HG03066 (cell line): ENCODE data around the gene SFMBT2.
"Not testable (repeated sequence)": the region's sequence is repeated elsewhere in the genome, so short reads cannot be mapped to it uniquely, and the experiment has no call there.

ENCODE experiments used
- ATAC-seq: cut with Tn5 transposase; IDR thresholded peaks from one replicate; pipeline ENCODE4 v1.9.1; 2021; ENCODE audit warnings: low read depth; ENCODE audit not compliant: unreplicated experiment

The SFMBT2 gene

GRCh38 chr10:7333961-7334641 is 76.7 kb downstream of the SFMBT2 start:
- no peak for ATAC-seq

- no peak for ATAC-seq
Observed at GRCh38 chr10:7329219-7329618, 81.6 kb downstream of the SFMBT2 start.

- ATAC-seq, result no peak
Observed at GRCh38 chr10:7327885-7328284, 82.9 kb downstream of the SFMBT2 start.

DNA sequence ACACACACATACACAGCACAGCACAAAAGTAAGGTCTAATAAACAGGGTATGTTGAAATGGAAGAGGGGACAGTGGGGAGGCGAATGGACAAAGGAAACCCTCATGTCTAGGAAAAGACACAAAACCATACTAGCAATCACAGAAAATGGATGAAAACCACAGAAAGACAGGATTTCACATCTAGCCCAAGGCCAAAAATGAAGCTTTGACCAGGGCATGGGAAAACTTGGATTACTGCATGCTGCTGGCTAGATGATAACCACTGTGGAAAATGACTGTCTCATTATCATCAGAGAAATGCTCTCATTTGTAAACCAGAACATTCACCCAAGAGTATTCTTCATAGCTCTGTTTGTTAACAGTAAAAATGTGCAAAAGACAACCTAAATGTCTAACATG is 88.2 kb downstream of the SFMBT2 start:
- no peak for ATAC-seq

DNA sequence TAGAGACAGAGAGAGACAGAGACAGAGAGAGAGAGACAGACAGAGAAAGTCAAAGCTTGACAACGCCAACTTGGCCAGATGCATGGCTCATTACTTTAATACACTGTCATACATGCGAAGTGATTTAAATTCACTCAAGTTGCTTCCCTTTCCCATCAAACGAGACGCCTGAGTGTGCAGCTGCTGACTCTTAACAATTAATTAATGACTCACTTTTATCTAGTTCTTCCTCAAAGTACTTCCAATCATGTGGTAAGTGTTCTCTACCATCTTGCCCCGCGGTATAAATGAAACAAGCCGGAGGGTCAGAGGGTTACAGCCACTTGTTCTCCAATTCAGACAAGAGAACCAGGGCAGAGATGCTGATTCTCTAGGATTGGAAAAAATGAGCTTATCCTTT is 90.8 kb downstream of the SFMBT2 start:
- ATAC-seq, result no peak

DNA sequence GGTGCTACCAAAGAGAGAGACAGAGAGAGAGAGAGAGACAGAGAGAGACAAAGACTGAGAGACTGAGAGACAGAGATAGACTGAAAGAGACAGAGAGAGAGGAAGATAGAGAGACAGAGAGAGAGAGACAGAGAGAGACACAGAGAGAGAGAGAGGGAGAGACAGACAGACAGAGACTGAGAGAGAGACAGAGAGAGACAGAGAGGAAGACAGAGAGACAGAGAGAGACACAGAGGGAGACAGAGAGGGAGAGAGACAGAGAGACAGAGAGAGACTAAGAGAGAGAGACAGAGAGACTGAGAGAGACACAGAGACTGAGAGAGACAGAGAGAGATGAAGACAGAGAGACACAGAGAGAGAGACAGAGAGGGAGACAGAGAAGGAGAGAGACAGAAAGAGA is 91.2 kb downstream of the SFMBT2 start:
- no peak for ATAC-seq

DNA sequence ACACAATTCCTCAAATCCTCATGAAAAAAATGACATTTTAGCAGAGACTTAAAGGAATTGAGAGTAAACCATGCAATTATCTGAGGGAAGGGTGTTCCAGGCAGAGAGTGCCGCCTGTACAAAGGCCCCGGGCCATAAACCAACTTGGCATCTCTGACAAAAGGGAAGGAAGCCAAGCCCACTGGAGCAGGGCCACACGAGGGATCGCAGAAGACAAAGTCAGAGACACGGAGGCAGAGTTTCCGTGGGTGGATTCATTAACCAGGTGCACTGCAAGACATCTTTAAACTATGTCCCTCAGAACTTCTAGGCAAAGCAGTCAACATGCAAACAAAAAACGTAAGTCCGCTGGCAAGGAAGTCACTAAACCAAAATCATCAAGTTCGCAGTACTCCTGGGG is 92.0 kb downstream of the SFMBT2 start:
- no peak for ATAC-seq

DNA sequence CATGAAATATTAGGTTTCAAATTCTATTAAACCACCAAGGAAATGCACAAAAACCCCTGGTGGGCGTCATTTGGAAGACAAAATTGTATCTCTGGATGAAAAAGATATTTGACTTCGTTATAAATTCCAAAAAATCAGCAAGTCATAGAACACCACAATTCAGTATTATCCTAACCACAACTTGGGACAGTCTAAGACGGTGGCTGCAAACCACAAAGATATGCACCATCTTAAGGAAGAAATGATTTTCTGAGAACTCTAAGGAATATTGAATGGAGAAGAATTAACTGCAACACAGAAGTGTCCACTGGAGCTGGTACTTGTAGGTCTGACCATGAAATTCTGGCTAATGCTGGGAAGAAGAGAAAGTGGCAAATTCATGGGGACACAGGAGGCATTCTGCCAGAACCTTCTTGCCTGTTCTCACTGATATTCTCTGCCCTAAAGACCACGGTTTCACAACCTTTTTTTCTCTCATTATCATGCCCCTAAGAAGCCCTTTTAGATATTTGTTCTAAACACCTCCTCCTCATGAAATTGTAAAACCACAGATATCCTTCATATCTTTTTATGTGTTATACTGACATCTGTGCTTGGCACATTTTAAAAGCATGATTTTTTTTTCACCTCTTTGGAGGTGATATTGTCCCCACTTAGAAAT is 92.9 kb downstream of the SFMBT2 start:
- no peak for ATAC-seq

GRCh38 chr10:7316839-7317238 is 94.0 kb downstream of the SFMBT2 start:
- ATAC-seq, result no peak

- no peak for ATAC-seq
Observed at GRCh38 chr10:7315906-7316305, 94.9 kb downstream of the SFMBT2 start.

DNA sequence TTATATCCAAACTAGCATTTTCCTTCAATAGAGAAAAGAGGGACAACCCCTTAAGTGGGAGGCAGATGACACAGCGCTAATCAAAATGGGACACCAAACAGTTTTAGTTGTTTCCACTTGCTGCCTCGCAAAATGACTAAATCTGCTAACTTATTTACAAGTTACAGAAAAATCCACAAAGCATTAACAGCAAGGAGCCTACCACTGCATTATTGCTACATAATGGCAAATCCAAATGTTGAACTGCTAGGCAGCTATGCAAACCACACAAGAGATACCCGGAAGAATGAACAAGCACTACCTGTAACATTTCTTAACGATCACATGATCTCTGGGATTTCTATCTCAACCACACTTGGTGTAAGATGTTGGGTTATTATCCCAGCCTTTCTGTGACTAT is 96.7 kb downstream of the SFMBT2 start:
- ATAC-seq, result no peak

- no peak for ATAC-seq
Observed at GRCh38 chr10:7312488-7312857, 98.4 kb downstream of the SFMBT2 start.

DNA sequence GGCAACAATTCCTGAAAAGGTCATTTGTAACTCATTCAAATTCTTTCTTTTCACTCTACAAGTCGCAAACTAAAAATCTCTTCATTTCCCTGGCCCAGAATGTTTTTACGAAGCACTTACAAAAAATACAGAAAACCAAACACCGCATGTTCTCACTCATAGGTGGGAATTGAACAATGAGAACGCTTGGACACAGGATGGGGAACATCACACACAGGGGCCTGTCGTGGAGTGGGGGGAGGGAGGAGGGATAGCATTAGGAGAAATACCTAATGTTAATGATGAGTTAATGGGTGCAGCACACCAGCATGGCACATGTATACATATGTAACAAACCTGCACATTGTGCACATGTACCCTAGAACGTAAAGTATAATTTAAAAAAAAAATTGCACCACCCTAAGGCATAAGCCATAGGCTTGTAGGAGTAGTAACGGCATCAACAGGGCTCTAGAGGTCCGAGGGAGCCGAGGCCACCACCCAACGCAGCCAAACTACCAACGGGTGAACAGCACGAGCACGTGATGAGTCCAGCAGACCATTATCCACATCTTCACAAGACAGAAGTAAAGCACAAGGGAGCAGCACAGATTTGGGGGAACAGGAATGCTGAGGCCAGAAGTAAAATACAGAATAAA is 98.9 kb downstream of the SFMBT2 start:
- not testable (repeated sequence) for ATAC-seq

DNA sequence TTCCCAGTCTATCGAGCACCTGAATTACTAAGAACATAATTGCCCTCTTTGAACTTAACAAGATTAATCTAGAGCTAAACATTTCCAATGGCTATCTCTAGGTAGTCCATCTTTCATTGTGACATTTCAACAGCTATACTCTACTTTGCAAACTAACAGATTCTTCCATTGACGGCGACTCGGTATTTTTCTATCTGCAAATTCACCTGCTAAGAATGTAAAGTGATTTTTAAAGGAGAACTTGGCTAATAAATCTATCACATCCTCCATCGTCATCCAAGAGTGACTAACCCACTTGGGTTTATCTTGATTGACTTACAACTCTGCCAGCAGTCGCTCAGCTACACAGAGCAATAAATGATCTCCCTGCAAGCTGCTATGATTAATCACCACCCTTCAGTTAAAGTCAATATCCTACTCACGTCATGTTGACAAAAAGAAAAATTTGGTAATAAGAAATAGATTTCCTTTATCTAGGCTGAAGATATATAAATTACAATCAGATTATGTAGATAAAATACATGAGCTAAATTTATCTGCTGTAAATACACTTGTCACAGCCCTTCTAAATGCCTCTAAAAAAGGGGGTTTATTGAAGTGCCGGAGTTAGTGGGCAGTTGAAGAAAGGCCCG is 99.5 kb downstream of the SFMBT2 start:
- ATAC-seq, result no peak

DNA sequence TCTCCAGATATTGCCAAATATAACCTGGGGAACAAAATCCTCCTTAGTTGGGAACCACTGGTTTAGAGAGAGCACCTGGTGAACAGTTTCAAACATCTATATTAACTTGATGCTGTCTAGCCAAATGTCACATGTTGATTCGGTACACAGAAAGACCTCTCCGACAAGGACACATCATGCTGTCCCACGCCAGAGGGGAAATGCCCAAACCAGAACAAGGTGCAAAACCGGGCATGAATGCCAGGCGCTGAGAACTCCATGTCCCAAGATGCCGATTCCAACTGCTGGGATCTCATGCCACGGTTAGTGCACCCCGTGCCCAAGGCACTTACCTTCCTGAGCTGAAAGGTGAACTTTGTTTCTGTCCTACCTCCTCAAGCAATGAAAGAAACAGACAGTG is 100.8 kb downstream of the SFMBT2 start:
- no peak for ATAC-seq

GRCh38 chr10:7308826-7309225 is 102.0 kb downstream of the SFMBT2 start:
- no peak for ATAC-seq

- no peak for ATAC-seq
Observed at GRCh38 chr10:7306616-7307015, 104.2 kb downstream of the SFMBT2 start.

DNA sequence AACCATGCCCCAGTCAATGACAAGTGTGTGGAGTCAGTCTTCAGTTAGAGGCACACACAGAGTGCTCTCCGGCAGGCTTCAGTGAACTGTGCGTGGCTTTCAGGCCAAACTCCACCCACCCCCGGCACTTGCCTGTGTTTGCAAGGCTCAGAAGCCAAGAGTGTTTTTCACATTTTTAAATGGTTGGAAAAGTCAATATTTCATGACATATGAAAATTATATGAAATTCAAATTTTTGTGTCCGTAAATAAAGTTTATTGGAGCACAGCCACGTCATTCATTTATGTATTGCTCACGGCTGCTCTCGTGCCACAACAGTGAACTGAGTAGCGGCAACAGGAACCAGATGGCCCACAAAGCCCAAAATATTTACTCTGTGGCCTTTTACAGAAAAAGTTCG is 104.7 kb downstream of the SFMBT2 start:
- ATAC-seq, result no peak

GRCh38 chr10:7305053-7305452 is 105.8 kb downstream of the SFMBT2 start:
- ATAC-seq, result no peak

DNA sequence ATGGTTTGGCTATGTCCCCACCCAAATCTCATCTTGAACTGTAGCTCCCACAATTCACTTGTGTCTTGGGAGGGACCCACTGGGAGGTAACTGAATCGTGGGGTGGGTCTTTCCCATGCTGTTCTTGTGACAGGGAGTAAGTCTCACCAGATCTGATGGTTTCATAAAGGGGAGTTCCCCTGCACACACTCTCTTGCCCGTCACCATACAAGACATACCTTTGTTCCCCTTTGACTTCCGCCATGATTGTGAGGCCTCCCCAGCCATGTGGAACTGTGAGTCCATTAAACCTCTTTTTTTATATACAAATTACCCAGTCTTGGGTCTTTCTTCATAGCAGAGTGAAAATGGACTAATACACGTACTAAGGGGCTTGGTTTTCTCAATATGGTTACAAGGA is 106.7 kb downstream of the SFMBT2 start:
- no peak for ATAC-seq

DNA sequence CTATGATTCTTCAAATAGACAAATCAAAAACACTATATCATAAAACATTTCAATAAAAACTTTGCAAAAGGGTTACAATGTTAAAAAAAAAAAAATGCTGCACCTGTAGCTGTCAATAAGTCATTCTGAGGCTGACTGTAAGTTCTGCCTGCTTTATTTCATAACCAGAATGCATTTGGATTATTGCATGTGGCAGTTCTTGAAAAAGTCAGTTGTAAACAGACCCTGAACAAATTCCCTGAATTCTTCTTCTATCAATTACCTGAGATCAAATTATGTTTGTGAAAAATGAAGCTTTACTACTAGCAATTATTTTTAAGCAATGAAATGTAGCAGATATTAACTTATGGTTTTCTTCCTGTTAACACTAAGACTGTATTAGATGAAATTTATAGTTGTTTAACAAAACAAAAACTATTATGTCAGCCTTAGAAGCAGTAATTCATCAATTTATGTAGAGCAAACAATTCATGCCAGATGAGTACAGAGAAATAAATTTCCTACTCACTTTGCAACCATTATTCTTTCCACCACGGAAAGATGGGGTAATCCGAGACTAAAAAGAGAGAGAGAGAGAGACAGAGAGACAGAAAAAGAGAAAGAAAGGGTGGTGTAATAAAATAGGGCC is 107.8 kb downstream of the SFMBT2 start:
- no peak for ATAC-seq
